NCI-H1930 (cell line): ENCODE data around the gene ATP13A3.

Experiments used
- DNase-seq, 2 experiments: peaks; one replicate each; lab custom pipeline; 2025; lab: John Stamatoyannopoulos, UW

Gene ATP13A3

DNA sequence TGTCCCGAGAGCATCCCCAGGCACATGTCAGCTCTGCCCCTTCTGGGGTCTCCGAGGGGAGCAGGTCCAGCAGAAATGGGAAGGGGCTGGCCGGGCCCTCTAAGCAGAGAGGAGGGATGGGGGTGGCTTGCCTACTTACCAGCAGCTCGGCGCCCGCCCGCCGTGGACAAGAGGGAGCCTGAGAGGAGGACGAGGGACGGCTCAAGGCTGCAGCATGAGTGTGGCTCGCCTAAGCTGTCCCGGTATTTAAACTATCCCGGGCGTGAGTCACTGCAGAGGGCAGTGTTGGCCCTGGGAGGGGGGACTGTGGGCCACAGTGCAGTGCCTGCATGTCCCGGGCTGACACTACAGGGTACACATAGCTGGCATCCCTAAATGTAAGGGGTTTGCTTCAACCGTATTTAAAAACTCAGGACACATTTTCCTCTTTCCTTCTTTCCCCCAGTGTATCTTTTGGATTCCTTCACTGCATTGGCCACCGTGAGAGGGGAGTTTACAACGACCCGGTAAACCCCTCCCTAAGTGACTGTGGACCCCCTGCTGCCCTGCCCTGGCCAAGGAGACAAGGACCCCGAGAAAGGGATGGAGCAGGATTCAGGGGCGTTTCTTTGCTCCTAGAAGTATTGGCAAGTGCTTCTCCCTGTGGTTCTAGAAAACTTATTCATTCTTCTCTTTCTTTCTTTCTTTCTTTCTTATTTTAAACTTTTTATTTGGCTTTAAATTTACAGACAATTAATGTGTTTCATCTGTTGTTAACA is 117.1 kb downstream of the ATP13A3 start, which contains the start of gene LRRC15:
TSS of gene LRRC15 (minus strand) at position 222 of the 758 bp plus-strand sequence. CDS start 8,700 bp downstream, outside the sequence.
- no peak for DNase-seq

DNA sequence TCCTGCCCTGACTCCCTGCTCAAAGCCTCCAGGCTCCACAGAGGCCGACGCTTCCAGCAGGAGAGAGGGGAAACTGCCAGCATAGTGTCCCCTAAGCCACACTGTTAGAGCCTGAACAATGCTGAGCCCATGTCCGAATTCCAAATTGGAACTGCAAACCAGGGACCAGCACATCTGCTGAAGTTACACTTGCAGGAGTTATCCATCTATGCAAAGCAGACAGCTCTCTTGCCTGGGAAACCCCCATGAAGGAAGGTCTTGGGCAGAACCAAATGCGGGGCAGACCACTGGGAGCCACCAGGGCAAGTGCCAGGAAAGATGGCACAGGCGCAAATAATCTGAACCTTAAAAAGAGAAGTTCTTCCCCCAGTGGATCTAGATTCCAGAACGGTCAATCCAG is 117.9 kb downstream of the ATP13A3 start:
- no peak for DNase-seq

DNA sequence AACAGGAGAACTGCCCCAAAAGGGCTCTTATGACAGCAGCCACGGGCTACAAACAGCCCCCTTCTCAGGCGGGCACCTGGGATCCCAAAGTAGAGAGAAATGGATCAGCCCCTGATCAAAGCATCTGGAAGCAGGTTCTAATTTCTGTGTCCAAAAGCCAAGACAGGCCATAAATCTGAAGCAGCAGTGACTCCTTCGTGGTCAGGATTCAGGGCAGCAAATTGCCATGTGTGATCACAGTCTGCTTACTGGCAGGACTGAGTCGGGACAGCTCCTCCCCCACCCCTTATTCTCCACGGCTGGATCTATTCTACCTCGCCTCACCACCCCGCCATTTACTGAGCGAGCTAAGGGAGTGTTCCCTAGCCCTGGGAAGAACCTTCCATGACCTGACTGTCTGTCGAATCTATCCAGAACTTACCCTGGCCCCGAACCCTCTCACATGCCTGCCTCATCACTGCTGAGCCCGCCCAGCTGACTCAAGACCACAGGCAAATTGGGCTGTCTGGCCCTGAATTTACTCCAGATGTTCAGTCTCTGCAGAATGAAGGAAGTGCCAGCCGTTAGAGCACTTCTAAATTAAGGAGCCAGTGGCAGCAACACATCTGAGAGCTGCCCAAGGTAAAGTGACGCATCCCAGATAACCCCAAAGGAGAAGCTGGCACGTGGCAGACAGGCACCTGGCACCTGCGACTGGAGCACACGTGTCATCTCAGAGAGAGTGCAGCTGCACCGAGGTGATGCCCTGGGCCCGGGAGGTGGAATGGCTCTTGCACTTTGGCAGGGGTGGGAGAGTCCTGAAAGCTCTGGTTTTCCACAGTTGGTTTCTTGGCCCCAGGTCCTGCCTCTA is 118.6 kb downstream of the ATP13A3 start:
- DNase-seq: no peak

DNA sequence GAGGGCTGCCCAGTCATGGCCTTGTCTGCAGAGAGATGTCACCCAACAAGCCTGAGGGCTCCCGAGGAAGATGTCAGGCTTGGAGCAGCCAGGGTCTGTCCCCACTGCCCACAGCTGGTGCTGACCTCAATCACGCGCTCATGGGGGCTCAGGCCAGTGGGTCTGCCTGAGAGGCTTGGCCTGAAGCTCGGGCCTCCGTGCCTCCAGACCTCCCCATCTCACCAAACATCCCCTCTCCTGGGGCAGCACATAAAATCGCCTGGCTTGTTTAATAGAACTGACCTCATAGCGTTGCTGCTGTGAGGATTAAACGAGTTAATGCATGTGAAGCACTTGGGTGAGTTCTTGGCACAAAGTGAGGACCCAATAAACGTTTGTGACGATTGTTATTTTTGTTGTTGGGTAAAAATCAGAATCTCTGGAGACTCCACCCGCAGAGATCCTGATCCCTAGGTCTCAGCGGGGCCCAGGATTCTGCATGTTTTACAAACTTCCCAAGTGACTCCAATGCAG is 120.8 kb downstream of the ATP13A3 start:
- DNase-seq: no peak

DNA sequence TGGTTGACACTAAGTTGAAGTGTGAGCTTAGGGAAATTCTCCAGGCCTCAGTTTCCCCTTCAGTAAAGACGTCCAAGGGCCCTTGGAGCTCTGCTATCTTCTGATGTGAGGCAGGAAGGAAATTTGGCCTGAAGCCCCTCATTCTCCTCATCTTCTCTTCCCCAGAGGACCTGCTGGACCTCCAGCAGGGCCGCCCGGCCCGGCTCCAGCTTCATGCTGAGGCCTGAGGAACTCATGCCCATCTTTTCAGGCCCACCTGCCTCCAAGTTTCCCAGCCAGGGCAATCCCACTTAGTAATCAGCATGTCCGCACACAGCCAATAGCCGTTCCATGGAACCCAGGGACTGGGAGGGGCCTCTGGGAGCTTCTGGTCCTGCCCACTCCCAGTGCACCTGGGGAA is 121.3 kb downstream of the ATP13A3 start:
- DNase-seq: no peak

DNA sequence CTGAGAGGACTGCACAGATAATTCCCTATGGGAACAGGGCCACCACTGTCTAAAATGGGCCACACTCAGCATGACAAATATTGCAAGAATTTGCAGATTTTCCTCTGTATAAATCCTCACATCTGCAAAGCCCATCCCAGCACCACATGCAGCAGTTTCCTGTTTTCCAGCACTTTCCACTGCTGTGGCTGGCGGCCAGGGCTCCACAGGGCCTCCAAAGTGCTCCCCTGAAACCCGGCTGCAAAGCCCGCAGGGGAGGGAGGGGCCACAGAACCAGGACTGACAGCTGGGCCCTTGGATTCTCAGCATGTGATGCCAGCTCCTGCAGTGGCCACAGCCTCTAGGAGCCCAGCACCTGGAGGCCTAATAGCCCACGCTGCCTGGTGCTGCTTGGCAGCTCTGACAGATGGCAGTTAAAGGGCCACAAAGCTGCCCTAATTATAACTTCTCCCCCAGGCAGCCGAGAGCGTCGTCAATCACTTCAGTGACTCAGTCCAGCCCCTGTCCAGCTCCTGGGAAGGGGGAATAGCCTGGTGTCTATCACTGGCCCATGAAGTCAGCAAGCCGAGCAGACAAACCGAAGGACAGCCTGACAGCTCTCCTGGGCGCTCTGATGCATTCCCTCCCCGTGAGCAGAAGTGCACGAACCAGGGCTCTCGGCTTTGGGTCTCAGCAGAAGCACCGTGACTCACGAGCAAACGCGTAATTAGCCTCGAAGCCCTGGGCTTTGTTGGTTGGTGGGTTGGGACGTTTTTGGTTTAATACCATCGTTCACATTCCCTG is 122.0 kb downstream of the ATP13A3 start:
- no peak for DNase-seq

DNA sequence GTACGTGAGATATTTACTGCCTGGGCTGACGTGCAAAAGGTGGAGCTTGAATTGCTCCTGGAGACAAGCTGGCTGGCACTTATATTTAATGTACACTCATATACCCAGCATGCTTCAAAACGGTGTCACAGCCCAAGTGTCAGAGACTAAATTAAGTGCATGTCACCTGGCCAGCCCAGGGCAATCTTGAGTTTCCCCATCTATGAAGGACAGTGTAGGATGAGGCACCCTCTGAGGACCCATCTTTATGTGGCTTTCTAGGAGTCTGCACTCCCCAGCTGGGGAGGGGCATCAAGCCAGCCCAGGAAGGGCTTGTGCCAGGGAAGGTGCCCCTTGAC is 122.5 kb downstream of the ATP13A3 start:
- no peak for DNase-seq

DNA sequence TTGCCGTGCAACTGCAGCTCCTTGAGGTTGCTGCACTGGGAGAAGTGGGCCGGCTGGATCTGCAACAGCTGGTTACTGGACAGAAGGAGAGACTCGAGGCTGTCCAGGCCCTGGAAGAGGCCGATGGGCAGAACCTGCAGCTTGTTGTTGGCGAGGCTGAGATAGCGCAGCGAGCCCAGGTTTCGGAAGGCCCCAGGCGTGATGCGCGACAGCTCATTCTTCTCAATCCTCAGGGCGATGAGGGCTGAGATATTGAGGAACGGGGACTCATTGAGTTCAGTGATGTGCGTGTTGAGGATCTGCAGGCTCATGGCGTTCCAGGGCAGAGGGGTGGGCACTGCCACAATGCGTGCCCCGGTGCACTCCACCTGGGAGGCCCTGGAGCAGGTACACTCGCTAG is 126.2 kb downstream of the ATP13A3 start:
- DNase-seq: no peak

DNA sequence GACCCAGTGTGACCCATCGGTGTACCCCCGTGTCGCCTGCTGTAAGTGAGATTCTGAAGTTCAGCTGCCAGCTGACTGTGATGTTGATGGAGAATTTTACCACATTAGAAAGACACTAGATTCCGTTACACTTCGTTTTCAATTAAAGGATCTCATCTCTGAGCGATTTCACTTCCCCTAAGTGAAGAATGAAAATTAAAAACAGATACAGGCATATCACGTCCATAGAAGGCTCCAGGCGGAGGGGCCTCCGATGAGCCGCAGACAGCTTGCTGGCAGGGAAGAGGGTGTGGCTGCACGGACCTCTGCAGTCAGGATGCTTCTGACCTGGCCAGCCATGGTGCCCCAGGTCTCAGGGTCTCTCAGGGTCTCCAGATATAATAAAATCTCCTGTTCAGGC is 129.1 kb downstream of the ATP13A3 start:
- DNase-seq: no peak

DNA sequence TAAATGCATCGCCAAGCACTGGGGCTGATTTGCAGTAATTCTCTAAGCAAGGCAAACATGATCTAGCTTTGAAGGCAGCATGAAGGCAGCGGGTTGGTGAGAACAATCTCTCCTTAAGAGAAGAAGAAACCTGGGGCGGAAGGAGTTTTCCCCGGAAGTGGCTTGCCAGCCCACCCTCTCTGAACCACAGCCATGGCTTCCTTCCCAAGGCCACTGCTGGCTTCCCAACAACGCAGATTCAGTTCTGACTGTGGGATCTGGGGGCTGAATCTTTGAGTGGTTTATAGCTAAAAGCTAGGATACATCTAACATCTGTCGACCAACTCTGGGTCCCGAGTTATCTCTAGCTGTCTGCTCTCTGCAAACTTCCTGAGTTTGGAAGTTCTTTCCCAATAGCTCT is 131.4 kb downstream of the ATP13A3 start:
- DNase-seq: no peak

DNA sequence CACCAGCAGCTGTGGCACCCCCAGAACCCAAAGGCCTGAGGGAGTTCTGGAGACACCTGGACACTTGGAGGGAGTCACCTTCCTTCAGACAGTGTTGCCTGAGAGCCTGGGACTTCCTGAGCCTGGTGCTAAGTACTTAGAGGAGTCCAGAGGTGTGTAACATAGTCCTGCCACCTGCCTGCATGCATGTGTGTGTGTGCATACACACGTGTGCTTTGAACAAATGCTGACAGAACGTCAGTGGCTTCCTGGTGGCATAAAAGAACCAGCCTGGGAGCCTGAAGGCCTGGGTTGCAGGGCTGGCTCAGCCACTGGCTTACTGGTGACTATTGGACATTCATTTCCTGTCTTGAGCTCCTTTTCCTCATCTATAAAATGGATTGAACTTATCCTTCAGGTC is 132.5 kb downstream of the ATP13A3 start:
- no peak for DNase-seq
